Astrocyte of the cerebellum (primary cell): ENCODE measurements around the gene CTTNBP2.

Experiments used
- DNase-seq: peaks from one replicate; pipeline ENCODE4 v3.0.0-alpha.2; 2011; ENCODE audit warnings: low read depth
- H3K4me3 ChIP-seq: 2 replicates; pipeline ENCODE4 v1.5.1; 2011; ENCODE audit warnings: mild to moderate bottlenecking, low read depth, low read length, moderate library complexity
- CTCF ChIP-seq: IDR thresholded peaks from 2 replicates; pipeline ENCODE4 v1.5.1; 2012; ENCODE audit warnings: low read length, low read depth, moderate library complexity, mild to moderate bottlenecking; ENCODE audit errors: missing control alignments
- in situ Hi-C: cut with HindIII; loops from 2 replicates; pipeline ENCODE4 v1.10.0; 2017; ENCODE audit warnings: low sequenced_read_pairs

CTTNBP2 gene

GRCh38 chr7:117830422-117830954, 42.8 kb downstream of the CTTNBP2 start:
- H3K4me3 ChIP-seq = no peak overlapping the region
- TF ChIP-seq CTCF = no peak
- DNase-seq = no peak
- in situ Hi-C loops = no loop called here

GRCh38 chr7:117829450-117830117, 43.7 kb downstream of the CTTNBP2 start:
- in situ Hi-C loops = no loop called here
- peak; percentile 8 for TF ChIP-seq CTCF
- H3K4me3 ChIP-seq = no peak overlapping the region

GRCh38 chr7:117828825-117829224, 44.4 kb downstream of the CTTNBP2 start:
- DNase-seq = no peak
- in situ Hi-C loops = no loop called here

More at GRCh38 chr7:117829450-117830117, 43.7 kb downstream of the CTTNBP2 start:
- DNase-seq = no peak

GRCh38 chr7:117827862-117828261, 45.4 kb downstream of the CTTNBP2 start:
- in situ Hi-C loops = no loop called here
- TF ChIP-seq CTCF = no peak
- H3K4me3 ChIP-seq = no peak overlapping the region
- peak; percentile 92 for DNase-seq

More at GRCh38 chr7:117828825-117829224, 44.4 kb downstream of the CTTNBP2 start:
- no peak for TF ChIP-seq CTCF
- H3K4me3 ChIP-seq = no peak overlapping the region

- TF ChIP-seq CTCF = no peak
- no peak overlapping the region for H3K4me3 ChIP-seq
- in situ Hi-C loops = no loop called here
- no peak for DNase-seq
Measured at GRCh38 chr7:117825132-117825531, 48.1 kb downstream of the CTTNBP2 start.

GRCh38 chr7:117824592-117824991, 48.6 kb downstream of the CTTNBP2 start:
- in situ Hi-C loops = no loop called here
- H3K4me3 ChIP-seq = no peak overlapping the region
- no peak for TF ChIP-seq CTCF

More at GRCh38 chr7:117824592-117824991, 48.6 kb downstream of the CTTNBP2 start:
- no peak for DNase-seq
